Neuronal stem cell (in vitro differentiated cells): ENCODE data around the gene RHBDL3.
A peak's percentile ranks its signal among the peaks of the same experiment; 100 is the strongest.

ENCODE experiments used
- DNase-seq: peaks from one replicate; pipeline ENCODE4 v3.0.0-alpha.2; 2013; ENCODE audit warnings: low spot score
- H2AFZ ChIP-seq: one replicate; pipeline ENCODE4 v1.6.1; 2013; ENCODE audit warnings: mild to moderate bottlenecking, low read length, inconsistent platforms
- H2AK5ac ChIP-seq: 2 replicates; pipeline ENCODE4 v1.6.1; 2013; ENCODE audit warnings: low read depth, mild to moderate bottlenecking, inconsistent platforms, low read length, moderate library complexity, mixed read lengths
- H2BK120ac ChIP-seq: 2 replicates; pipeline ENCODE4 v1.6.1; 2013; ENCODE audit warnings: low read depth, mild to moderate bottlenecking, inconsistent platforms, low read length, moderate library complexity, mixed read lengths
- H2BK12ac ChIP-seq: one replicate; pipeline ENCODE4 v1.6.1; 2013; ENCODE audit warnings: low read length, inconsistent platforms
- H2BK15ac ChIP-seq: 2 replicates; pipeline ENCODE4 v1.6.1; 2013; ENCODE audit warnings: mild to moderate bottlenecking, low read length, inconsistent platforms, mixed read lengths
- H2BK5ac ChIP-seq: one replicate; pipeline ENCODE4 v1.6.1; 2013; ENCODE audit warnings: inconsistent platforms, mild to moderate bottlenecking, low read length, moderate library complexity
- H3K14ac ChIP-seq: one replicate; pipeline ENCODE4 v1.6.1; 2013; ENCODE audit warnings: low read length, inconsistent platforms
- H3K18ac ChIP-seq: 2 replicates; pipeline ENCODE4 v1.6.1; 2013; ENCODE audit warnings: low read length, inconsistent platforms
- H3K23ac ChIP-seq: 2 replicates; pipeline ENCODE4 v1.6.1; 2013; ENCODE audit warnings: low read depth, mild to moderate bottlenecking, mixed read lengths, low read length, inconsistent platforms; ENCODE audit not compliant: poor library complexity
- H3K27ac ChIP-seq: replicated peaks from 3 replicates; pipeline ENCODE4 v1.5.1; 2013; ENCODE audit warnings: low read length, inconsistent platforms
- H3K27me3 ChIP-seq, 3 experiments: 2 replicates each; pipeline ENCODE4 v1.6.1; 2013; ENCODE audit warnings: low read length in 3 of 3, mild to moderate bottlenecking in 2 of 3, inconsistent platforms in 1 of 3, low read depth in 1 of 3, mixed read lengths in 1 of 3, moderate library complexity in 1 of 3; ENCODE audit not compliant: control insufficient read depth in 3 of 3, insufficient read depth in 3 of 3
- H3K36me3 ChIP-seq, 2 donors: replicated peaks in 1 of 2; 2 replicates each; pipeline ENCODE4 v1.6.1; 2013; ENCODE audit warnings: low read length in 2 of 2; ENCODE audit not compliant: control insufficient read depth in 2 of 2, insufficient read depth in 2 of 2
- H3K4ac ChIP-seq: 2 replicates; pipeline ENCODE4 v1.6.1; 2013; ENCODE audit warnings: inconsistent platforms, mild to moderate bottlenecking, low read length, moderate library complexity
- H3K4me1 ChIP-seq, 2 donors: 1 replicate in 1 of 2; 2 replicates in 1 of 2; pipeline ENCODE4 v1.6.1; 2013; ENCODE audit warnings: low read length in 2 of 2, low read depth in 1 of 2; ENCODE audit not compliant: control insufficient read depth in 2 of 2, insufficient read depth in 1 of 2
- H3K4me2 ChIP-seq: one replicate; pipeline ENCODE4 v1.6.1; 2013; ENCODE audit warnings: mild to moderate bottlenecking, low read length, inconsistent platforms; ENCODE audit not compliant: insufficient read depth, poor library complexity, severe bottlenecking
- H3K4me3 ChIP-seq, 2 donors: 2 replicates each; pipeline ENCODE4 v1.5.1; 2013; ENCODE audit warnings: low read length in 2 of 2, mild to moderate bottlenecking in 2 of 2, inconsistent platforms in 1 of 2, moderate library complexity in 1 of 2
- H3K79me1 ChIP-seq: one replicate; pipeline ENCODE4 v1.6.1; 2013; ENCODE audit warnings: low read depth, mild to moderate bottlenecking, inconsistent platforms, low read length, moderate library complexity
- H3K9ac ChIP-seq: one replicate; pipeline ENCODE4 v1.6.1; 2013; ENCODE audit warnings: mild to moderate bottlenecking, low read depth, low read length, inconsistent platforms; ENCODE audit not compliant: poor library complexity
- H3K9me3 ChIP-seq, 2 donors: replicated peaks in 1 of 2; 2 replicates each; pipeline versions ENCODE3 to v1.6.1; 2013; ENCODE audit warnings: low read length in 2 of 2, mild to moderate bottlenecking in 2 of 2, inconsistent platforms in 1 of 2, low read depth in 1 of 2, mixed read lengths in 1 of 2, moderate library complexity in 1 of 2; ENCODE audit not compliant: control insufficient read depth in 2 of 2, insufficient read depth in 1 of 2
- H4K8ac ChIP-seq: one replicate; pipeline ENCODE4 v1.6.1; 2013; ENCODE audit warnings: low read depth, mild to moderate bottlenecking, inconsistent platforms, low read length, moderate library complexity
- H4K91ac ChIP-seq: one replicate; pipeline ENCODE4 v1.6.1; 2013; ENCODE audit warnings: low read length, low read depth, mild to moderate bottlenecking, inconsistent platforms; ENCODE audit not compliant: poor library complexity
- WGBS, 2 donors: extraction: QIAGEN DNeasy Blood & Tissue Kit; methylation state at CpG; one replicate each; pipeline ENCODE4 v1.1.7; 2013; ENCODE audit warnings: missing lambda C conversion rate in 2 of 2, mixed read lengths in 1 of 2; ENCODE audit not compliant: insufficient read length in 2 of 2, insufficient replicate concordance in 1 of 2; ENCODE audit errors: extremely low coverage in 2 of 2; 5-methylcytosine and 5-hydroxymethylcytosine counted together

Gene RHBDL3

GRCh38 chr17:32285746-32286517, 20.3 kb downstream of the RHBDL3 start:
- no peak overlapping the region for H2BK12ac ChIP-seq
- peak overlapping the region; percentile 31 for H3K23ac ChIP-seq
- peak overlapping the region; percentile 2 for H2AK5ac ChIP-seq
- H3K9ac ChIP-seq, result no peak overlapping the region
- H2AFZ ChIP-seq, result peak overlapping the region; percentile 21
- H3K36me3 ChIP-seq, result no peaks in the 10 kb centered on the region
- no peak overlapping the region for H3K4me3 ChIP-seq
- H2BK15ac ChIP-seq, result no peak overlapping the region
- H3K14ac ChIP-seq, result no peak overlapping the region
- H3K18ac ChIP-seq, result peak overlapping the region; percentile 63
- no peak overlapping the region for H3K27ac ChIP-seq
- no peak overlapping the region for H3K4ac ChIP-seq
- H4K8ac ChIP-seq, result no peak overlapping the region
- no peaks in the 10 kb centered on the region for H3K79me1 ChIP-seq
- DNase-seq, result no peak
- H2BK5ac ChIP-seq, result peak overlapping the region; percentile 61
- no peaks in the 10 kb centered on the region for H3K27me3 ChIP-seq
- no CpG with 5 or more reads among the region's 9 CpGs for WGBS, 2 donors
- peaks cover 19 to 21% of the 10 kb centered on the region in 2 donors for H3K4me1 ChIP-seq
- H4K91ac ChIP-seq, result no peak overlapping the region
- no peaks in the 10 kb centered on the region for H3K9me3 ChIP-seq
- no peak overlapping the region for H3K4me2 ChIP-seq
- no peak overlapping the region for H2BK120ac ChIP-seq

GRCh38 chr17:32286518-32286900, 20.9 kb downstream of the RHBDL3 start:
- Histone ChIP-seq H3K4me3 (no peak overlapping the region), H2BK12ac (no peak overlapping the region), H4K91ac (no peak overlapping the region), H2AFZ (peak overlapping the region; percentile 21), H3K27me3 (no peaks in the 10 kb centered on the region), H3K27ac (no peak overlapping the region), H3K4me1 (peaks cover 14 to 15% of the 10 kb centered on the region in 2 donors), H3K9me3 (no peaks in the 10 kb centered on the region), H3K14ac (no peak overlapping the region), H3K79me1 (no peaks in the 10 kb centered on the region), H2BK15ac (no peak overlapping the region), H3K4me2 (no peak overlapping the region), H3K4ac (no peak overlapping the region), H3K9ac (no peak overlapping the region), H2AK5ac (no peak overlapping the region), H2BK5ac (peak overlapping the region; percentile 61), H4K8ac (no peak overlapping the region), H3K18ac (no peak overlapping the region), H2BK120ac (no peak overlapping the region), H3K36me3 (no peaks in the 10 kb centered on the region), H3K23ac (no peak overlapping the region)
- WGBS, 2 donors, result no CpG with 5 or more reads among the region's 5 CpGs
- no peak for DNase-seq

- no peak overlapping the region for H2BK120ac ChIP-seq
- H3K36me3 ChIP-seq, result no peaks in the 10 kb centered on the region
- H3K79me1 ChIP-seq, result no peaks in the 10 kb centered on the region
- no peak overlapping the region for H3K14ac ChIP-seq
- H2BK12ac ChIP-seq, result no peak overlapping the region
- H3K23ac ChIP-seq, result no peak overlapping the region
- no peak overlapping the region for H3K4me3 ChIP-seq
- no CpG with 5 or more reads among the region's 10 CpGs for WGBS, 2 donors
- H2BK5ac ChIP-seq, result no peak overlapping the region
- H3K4me1 ChIP-seq, result peaks cover 12 to 15% of the 10 kb centered on the region in 2 donors
- no peak overlapping the region for H3K4me2 ChIP-seq
- H4K8ac ChIP-seq, result no peak overlapping the region
- H3K4ac ChIP-seq, result no peak overlapping the region
- peak overlapping the region; percentile 9 for H2AK5ac ChIP-seq
- no peak overlapping the region for H4K91ac ChIP-seq
- no peaks in the 10 kb centered on the region for H3K9me3 ChIP-seq
- H3K18ac ChIP-seq, result no peak overlapping the region
- DNase-seq, result no peak
- H2BK15ac ChIP-seq, result no peak overlapping the region
- no peak overlapping the region for H3K9ac ChIP-seq
- H3K27ac ChIP-seq, result no peak overlapping the region
- H2AFZ ChIP-seq, result no peak overlapping the region
- no peaks in the 10 kb centered on the region for H3K27me3 ChIP-seq
These were observed 22.3 kb downstream of the RHBDL3 start for GRCh38 chr17:32287804-32288511.

GRCh38 chr17:32288615-32289014, 23.0 kb downstream of the RHBDL3 start:
- Histone ChIP-seq H2BK12ac (no peak overlapping the region), H4K91ac (no peak overlapping the region), H3K4ac (no peak overlapping the region), H3K27ac (no peak overlapping the region), H3K4me2 (no peak overlapping the region), H3K23ac (no peak overlapping the region), H3K9ac (no peak overlapping the region), H3K4me3 (no peak overlapping the region), H3K27me3 (no peaks in the 10 kb centered on the region), H2BK15ac (no peak overlapping the region), H2BK5ac (no peak overlapping the region), H3K4me1 (peaks cover 11 to 13% of the 10 kb centered on the region in 2 donors), H2BK120ac (no peak overlapping the region), H3K9me3 (no peaks in the 10 kb centered on the region), H2AFZ (no peak overlapping the region), H3K79me1 (no peaks in the 10 kb centered on the region), H4K8ac (no peak overlapping the region), H3K18ac (peak overlapping the region; percentile 30), H2AK5ac (no peak overlapping the region), H3K14ac (no peak overlapping the region), H3K36me3 (no peaks in the 10 kb centered on the region)
- no CpG with 5 or more reads among the region's 11 CpGs for WGBS, 2 donors
- no peak for DNase-seq
